NCI-H748 treated with DMSO at 0.1 percent for 48 hours (cell line): ENCODE results near the gene NUDT13.
A peak's percentile ranks its signal among the peaks of the same experiment; 100 is the strongest.

Source experiments
- DNase-seq: peaks from one replicate; lab custom pipeline; 2025; lab: John Stamatoyannopoulos, UW

NUDT13 gene

GRCh38 chr10:73110345-73110849 lies at the start of gene NUDT13:
NUDT13 (plus strand) TSS chr10:73110455; CDS start chr10:73114366, 3,911 bp downstream.
- no peak for DNase-seq

DNA sequence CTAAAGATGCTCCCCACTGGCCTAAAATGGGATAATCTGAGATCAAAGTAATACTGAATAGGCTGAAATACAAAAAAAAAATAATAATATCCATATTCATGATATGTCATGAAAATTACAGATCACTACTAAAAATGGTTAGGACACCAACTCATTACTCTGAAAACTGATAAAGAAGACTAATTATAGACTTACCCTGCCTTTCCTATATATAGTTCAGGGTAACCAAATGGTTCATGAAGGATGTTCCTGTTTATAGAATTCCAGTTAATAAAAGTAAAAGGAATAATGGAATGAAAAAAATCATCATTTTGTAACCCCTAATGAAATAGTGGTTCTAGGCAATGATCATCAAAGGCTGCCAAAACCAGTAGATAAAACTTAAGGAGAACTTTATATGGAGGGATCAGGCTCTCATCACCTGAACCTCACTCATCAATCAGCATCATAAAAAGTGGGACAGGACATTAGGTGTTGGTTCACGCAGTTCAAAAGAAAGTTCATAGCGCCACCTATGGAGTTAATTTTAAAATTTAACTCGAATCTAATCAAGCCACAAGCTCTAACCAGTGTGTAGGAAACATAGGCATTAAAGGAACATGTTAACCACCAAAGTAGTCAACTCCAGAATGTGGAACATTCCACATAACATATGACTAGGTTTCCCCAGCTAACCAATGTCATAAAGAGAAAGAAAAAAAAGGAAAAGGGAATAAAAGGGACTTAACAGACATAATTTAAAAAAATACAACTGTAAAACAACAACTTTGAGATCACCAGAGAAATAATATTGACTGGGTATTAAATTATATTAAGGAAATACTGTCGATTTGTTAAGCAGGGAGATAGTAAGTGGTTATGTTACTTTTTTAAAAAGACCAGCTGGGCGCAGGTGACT lies 49.3 kb upstream of the NUDT13 start:
- DNase-seq, result peak; percentile 19

GRCh38 chr10:73061743-73062142 lies 48.5 kb upstream of the NUDT13 start:
- DNase-seq, result no peak

- no peak for DNase-seq
Measured at GRCh38 chr10:73065441-73065840, 44.8 kb upstream of the NUDT13 start.

GRCh38 chr10:73073627-73074026 lies 36.6 kb upstream of the NUDT13 start:
- no peak for DNase-seq

DNA sequence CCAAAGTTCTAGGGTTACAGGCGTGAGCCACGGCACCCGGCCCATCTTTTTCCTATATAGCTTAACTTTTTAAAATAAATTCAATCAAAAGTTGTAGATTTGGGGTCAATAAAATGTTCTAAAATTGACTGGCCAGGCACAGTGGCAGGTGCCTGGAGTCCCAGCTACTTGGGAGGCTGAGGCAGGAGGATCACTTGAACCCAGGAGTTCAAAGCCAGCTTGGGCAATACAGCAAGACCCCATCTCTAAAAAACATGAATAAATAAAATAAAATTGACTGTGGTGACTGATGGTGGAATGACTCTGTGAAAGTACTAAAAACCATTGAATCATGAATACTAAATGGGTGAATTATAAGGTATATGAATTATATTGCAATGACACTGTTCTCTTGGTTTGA lies 34.4 kb upstream of the NUDT13 start:
- no peak for DNase-seq

- DNase-seq, result no peak
Measured at GRCh38 chr10:73076360-73077183, 33.7 kb upstream of the NUDT13 start.

DNA sequence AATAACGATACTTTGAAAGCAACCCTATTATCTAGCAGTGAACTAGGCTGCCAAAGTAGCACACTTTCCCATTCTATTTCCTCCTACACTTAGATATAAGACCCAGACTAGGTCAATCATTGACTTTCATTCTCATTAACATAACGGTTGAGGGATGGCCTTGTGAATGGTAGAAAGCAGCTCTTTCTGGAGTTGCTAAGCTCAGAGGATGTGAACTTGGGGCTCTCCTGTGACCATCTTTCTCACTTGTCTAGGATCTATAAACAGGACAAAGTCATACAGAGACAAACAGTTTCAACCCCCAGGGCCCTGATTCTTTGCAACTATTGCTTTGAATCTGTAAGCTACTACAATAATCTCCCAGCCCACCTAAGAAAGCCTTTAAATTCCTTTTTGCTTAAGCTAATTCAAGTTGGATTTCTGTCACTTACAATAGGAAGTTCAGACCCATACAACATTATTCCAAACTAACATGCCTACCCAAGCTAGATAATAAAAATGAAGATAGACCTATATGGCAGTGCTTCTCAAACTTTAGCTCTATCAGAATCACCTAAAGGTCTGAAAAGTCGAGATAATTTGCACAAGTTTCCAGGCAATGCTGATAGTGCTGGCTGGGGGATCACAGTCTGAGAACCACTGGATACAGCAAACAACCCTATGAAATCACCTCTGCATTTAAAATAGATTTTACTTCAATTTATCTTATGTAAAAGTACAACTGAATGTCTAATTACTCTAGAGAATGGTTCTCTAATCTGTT lies 30.3 kb upstream of the NUDT13 start:
- no peak for DNase-seq

- DNase-seq, result no peak
Measured at GRCh38 chr10:73083221-73083620, 27.0 kb upstream of the NUDT13 start.

GRCh38 chr10:73084209-73084608 lies 26.0 kb upstream of the NUDT13 start:
- no peak for DNase-seq

- DNase-seq, result no peak
Measured at GRCh38 chr10:73086816-73087215, 23.4 kb upstream of the NUDT13 start.

DNA sequence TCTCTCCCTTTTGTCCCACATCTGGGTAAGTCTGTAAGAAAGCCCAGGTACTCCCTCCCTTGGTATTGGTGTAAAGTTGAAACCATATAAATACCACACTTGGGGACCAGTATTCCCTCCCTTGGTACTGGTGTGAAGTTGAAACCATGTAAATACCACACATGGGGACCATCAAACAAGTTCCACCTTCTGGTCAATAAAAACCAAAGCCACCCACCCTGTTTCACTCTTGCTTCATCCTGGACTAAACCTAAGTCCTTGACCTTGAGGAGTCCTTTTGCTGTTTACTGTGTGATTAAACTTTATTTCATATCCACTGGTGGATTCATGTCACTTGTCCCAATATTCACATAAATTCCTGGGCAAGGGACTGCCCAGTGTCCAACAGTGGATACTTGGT lies 22.0 kb upstream of the NUDT13 start:
- no peak for DNase-seq

DNA sequence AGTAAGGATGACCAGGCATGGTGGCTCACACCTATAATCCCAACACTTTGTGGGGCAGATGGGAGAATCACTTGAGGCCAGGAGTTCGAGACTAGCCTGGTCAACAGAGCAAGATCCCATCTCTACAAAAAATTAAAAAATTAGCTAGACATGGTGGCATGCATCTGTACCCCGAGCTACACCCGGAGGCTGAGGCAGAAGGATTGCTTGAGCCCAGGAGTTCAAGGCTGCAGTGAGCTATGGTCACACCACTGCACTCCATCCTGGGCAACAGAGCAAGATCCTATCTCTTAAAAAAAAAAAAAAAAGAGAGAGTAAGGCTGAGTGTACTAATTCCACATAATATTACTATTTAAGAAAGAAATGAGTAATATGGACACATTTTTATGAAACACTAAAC lies 17.4 kb upstream of the NUDT13 start:
- no peak for DNase-seq

GRCh38 chr10:73093922-73094850 lies 16.1 kb upstream of the NUDT13 start:
- DNase-seq, result no peak

DNA sequence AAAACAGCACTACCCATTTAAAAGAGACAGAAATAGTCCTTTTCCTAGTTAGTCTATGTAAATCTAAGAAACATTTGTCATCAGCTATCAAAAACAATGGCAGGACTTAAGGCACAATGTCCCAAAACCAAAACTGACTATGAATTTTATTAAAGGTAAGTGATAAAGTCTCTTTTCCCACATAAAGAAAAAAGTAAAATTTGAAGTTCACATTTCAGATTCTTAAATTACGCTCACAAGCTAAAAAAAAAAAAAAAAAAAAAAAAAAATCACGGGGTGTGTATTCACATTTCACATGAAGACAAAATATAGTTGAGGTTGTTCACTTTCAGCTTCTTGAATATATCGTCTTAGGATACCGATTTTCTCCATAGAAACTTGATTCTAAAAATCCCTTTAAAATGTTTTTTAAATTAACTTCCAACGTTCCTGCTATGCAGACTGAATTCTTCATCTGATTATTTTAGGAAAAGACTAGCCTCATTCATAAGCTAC lies 15.2 kb upstream of the NUDT13 start:
- DNase-seq, result no peak

DNA sequence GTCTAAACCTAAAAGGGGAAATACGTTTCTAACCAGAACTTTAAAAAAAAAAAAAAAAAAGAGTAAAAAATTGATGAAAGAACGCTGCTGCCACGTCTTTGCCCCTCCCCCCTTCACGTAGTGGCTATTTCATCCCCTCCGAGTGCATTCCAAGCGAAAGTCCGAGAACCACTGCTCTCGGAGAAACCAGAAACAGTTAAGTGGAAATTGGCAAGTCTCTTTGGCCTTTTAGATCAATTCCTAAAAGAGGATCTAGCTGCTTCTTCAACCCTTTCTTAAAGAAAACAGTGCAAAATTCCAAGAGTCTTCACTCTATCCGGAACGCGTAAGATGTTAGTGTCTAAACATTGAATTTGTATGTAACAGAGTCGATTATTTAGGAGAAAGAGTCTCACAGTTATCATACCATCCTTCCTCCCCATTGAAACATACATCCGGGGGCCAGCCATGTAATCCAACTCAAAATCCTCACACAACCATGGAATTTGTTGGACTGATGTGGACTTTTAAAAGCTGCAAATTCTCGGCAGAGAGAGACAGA lies 14.7 kb upstream of the NUDT13 start:
- DNase-seq, result peak; percentile 24

DNA sequence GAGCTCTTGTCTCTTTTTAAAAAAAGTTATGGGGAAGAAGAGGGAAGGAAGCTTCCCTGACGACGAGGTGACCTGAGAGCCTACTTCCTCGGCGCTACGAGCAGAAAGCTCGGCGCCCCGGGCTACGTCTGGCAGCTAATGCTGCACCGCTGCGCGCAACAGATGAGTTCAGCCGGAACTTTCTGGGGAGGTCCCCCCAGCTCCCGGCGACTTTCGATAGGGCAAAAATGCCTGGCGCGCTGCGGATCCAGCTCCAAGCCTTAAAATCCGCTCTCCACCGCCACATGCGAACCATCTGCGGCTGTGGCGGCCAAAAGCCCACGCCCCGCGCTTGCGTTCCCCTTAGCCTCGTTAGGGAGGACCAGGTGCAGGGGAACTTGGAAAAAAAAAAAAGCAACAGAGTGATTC lies 14.2 kb upstream of the NUDT13 start:
- no peak for DNase-seq

DNA sequence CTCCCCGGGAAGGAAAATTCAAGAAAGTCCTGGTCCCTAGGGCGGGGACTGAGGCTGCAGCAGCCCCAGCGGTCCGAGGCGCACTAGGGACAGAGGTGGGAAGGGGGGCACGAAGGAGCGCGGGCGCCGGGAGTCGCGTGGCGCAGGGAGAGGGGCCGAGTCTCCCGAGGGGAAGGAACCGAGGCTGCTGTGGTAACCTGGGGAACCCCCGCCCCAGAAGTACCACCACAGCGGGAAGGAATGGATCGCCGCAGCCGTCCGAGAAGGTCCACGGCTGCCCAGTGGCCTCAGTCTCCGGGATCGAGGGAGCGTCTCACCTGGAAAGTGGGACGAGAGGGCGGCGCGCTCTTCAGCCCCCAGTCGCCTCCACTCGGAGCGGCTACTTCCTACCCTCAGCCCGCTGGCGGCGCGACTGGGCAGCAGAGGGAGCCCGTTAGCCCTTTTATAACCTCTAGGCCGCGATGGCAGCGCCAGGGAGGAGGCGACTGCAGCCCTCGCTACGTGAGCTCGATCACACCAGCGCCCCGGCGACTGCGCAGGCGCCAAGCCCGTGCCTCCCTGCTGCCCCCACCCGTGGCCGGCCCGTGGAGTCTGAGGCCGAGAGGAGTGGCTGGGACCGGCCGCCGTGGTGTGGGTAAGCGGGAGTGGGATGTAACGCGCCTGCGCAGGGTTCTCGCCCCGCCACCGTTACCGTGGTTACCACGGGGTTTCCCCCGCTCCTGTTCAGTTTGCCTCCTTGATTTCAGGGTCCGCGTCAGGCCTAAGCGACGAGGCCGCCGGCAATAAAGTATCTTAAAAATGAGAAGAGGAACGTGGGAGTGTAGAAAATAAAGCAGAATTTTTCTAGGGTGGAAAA lies 13.6 kb upstream of the NUDT13 start, which contains the start of gene P4HA1:
Gene P4HA1 (minus strand): TSS at position 418 of the 856 bp plus-strand sequence. CDS start 21,983 bp downstream, outside the sequence.
- peak; percentile 84 for DNase-seq

DNA sequence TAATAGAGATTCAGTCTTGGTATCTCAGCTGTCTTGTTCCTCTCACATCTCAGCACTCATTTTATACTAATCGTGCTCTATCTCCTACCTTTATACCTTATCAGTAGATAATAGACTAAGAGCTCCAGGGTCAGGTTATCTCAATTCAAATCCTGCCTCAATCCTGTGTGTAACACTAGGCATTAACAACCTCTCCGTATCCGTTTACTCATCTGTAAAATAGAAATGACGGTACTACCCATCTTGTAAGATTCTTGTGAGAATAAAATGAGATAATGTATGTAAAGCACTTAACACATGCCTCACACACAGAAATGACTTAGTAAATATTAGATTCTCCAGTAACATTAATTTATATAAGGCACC lies 13.0 kb upstream of the NUDT13 start:
- DNase-seq, result no peak
